Activated CD8-positive, alpha-beta memory T cell treated with anti-CD3 and anti-CD28 coated beads, Interleukin-2, amount 50 U/mL, for 4 hours (primary cell): ENCODE measurements around the gene LCE3C.
"Not testable (repeated sequence)": the region's sequence is repeated elsewhere in the genome, so short reads cannot be mapped to it uniquely, and the experiment has no call there.

Source experiments
- DNase-seq: peaks from one replicate; pipeline ENCODE4 v3.0.0-alpha.2; 2020

The LCE3C gene, protein sequence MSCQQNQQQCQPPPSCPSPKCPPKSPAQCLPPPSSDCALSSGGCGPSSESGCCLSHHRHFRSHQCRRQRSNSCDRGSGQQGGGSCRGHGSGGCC

DNA sequence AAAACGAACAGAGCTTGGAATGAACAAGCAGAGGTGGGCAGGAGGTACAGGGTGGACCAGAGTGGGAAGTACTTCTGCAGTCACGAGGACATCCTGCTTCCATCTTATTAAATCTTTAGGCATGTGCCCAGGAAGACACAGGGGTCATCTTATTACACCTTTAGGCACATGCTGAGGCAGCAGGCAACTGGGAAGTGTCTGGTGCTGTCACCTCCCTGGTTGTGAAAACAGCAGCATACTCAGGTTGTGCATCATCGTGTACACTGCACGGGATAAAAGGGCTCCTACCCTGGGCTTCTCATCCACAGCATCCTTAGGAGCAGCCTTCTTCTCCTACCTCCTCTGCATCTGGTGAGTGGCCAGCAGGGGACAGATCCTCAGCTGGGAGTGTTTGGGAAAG is at the start of gene LCE3C:
Gene LCE3C (plus strand): TSS at position 301 of the 400 bp plus-strand sequence. CDS start 498 bp downstream, outside the sequence.
- DNase-seq: no peak

DNA sequence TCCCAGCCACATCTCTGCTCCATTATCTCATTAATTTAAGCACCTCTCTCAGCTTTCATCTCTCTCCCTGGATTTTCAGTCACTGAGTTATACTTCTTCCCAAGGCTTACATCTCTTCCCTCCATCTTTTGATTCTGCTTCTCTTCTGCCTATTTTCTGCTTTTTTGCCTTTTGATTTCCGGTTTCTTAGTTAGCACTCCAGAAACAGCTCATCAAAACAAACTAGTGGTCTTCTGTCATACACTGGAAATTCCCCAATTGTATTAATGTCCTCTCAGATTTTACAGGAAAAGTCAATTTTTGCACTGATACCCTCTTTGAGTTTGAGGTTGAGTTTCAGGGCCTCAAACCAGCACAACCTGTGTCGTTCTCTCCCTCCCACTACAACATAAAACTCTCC is 34.9 kb upstream of the LCE3C start:
- DNase-seq: no peak

DNA sequence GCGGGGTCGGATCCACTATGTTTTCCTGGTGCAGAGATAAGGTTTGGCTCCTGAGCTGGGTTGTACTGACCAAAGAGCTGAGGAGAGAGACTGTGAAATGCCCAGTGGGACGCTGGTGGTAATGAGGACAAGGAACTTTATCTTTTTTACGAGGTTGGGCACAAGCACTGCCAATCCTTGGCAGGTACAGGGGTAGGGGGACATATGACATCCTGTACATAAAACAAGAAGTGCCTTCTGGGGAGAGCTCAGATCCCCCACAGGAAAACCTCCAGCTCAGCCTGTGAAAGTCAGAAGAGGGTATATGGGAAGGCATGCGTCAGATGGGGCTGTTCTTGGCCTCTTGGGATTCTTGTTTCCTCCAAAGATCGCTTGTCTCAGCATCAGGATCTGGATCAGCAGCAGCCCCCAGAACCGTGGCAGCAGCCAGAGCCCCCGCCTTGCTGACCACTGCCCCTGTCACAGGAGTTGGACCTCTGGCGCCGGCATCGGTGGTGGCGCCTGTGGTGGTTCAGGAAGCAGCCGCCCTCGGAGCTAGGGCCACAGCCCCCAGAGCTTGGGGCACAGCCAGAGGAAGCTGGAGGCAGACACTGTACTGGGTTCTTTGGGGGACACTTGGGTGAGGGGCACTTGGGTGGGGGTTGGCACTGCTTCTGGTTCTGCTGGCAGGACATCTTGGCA is 34.4 kb upstream of the LCE3C start:
- no peak for DNase-seq

DNA sequence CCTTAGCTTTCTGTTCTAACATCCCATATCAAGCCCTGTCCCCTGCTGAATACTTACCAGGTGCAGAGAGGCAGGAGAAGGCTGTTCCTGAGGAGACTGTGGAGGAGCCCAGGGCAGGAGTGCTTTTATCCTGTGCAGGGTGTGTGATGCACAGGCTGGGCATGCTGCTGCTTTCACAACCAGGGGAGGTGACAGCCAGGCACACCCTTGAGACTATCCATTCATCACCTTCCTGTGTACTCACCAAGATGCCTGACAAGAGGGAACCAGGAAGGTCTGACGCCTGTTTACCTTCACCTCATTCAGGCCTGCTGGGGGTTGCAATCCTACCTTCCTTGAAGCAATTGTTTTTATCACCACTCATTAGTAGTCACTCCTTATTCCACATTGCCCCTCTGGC is 33.4 kb upstream of the LCE3C start, which contains the start of gene LCE3E:
Gene LCE3E (minus strand): TSS at position 100 of the 400 bp plus-strand sequence. CDS start 572 bp downstream, outside the sequence.
- no peak for DNase-seq

DNA sequence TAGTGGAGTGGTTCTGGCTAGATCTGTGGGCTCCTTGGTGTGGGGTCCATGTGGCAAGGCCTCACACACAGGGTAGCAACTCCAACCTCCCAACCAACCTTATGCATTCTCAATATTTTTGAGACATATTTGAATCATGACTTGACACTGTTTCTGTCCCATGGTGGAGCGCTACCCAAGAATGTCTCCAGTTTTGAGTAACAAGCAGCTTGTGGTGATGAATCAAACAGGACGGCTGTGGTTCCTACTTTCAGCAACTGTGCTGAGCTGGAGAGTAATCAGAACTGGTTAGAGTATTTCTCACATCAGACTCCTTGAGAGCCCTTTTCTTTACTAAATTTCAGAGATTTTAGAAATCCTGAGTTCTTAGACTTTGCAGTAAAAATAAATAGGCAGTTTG is 22.9 kb upstream of the LCE3C start:
- no peak for DNase-seq

DNA sequence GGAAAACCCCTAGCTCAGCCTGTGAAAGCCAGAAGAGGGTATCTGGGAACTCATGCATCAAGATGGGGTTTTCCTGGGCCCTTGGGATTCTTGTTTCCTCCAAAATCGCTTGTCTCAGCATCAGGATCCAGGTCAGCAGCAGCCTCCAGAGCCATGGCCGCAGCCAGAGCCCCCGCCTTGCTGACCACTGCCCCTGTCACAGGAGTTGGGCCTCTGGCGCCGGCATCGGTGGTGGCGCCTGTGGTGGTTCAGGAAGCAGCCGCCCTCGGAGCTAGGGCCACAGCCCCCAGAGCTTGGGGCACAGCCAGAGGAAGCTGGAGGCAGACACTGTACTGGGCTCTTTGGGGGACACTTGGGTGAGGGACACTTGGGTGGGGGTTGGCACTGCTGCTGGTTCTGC is 20.5 kb upstream of the LCE3C start:
- not testable (repeated sequence) for DNase-seq

DNA sequence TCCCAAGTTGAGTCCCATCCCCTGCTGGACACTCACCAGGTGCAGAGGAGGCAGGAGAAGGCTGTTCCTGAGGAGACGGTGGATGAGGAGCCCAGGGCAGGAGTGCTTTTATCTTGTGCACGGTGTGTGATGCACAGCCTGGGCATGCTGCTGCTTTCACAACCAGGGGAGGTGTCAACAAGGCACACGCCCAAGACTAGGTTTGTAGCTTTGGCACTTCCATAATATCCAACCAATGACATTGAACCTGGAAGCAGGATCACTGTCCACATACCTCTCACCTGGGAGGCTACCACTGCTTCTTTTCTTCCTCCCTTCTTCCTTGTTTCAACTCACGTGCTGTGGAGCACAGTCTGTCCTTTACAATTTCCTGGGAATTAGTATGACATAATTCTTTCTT is 19.6 kb upstream of the LCE3C start, which contains the start of gene LCE3D:
Gene LCE3D (minus strand): TSS at position 84 of the 400 bp plus-strand sequence. CDS start 580 bp downstream, outside the sequence.
- no peak for DNase-seq

DNA sequence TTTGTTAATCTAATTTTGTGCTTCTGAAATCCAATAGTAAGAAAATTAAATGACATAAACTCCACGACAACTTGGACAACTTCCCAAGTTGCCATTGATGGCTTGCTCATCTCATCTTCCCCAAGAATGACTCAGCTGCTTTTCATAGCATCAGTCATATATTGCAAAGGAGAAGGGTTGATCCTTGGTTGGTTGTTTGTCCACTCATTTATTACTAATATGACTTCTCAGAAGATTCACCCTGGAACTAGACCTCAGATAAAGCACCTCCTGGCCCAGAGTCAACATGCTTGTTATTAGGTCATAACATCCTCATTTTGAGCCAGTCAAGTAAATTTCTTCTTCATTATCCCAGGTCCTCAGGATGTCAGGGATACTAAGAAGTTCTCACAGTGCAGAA is 17.4 kb upstream of the LCE3C start:
- no peak for DNase-seq

DNA sequence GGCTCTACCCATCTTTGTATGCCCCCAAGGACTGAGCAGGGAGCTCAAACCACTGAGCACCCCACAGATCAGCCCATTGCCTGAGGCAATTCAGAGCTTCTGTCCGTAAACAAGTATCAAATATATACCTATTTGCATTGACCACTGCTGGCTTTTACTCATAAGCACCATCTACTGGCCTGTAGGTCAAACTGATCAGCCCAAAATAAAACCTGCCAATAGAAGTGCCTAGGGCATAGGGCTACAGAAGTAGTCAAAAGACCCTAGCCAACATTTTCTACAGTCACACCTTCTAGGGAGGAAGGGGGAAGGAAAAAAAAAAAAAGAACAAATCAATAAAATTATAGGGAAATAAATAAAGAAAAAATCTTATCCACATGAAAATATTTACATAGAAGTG is 14.4 kb upstream of the LCE3C start:
- DNase-seq: no peak

DNA sequence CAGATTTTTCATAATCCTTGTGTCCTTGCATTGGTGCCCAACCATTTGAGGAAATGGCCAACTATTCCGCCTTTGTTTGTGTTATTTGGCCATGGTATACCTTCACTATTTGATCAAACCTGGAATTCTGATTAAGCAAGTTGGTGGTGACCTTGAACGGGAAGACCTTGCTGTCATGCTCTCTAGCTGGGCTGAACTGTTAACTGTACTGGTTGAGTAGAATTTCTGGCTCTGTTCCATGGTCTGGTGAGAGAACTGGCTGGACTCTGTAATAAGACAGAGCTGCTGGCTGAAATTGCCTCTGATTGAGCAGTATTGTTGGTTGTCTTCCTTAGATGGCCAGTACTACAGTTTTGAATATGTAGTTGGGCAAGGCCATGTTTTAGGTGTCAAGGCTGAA is 3.0 kb upstream of the LCE3C start:
- DNase-seq: no peak

DNA sequence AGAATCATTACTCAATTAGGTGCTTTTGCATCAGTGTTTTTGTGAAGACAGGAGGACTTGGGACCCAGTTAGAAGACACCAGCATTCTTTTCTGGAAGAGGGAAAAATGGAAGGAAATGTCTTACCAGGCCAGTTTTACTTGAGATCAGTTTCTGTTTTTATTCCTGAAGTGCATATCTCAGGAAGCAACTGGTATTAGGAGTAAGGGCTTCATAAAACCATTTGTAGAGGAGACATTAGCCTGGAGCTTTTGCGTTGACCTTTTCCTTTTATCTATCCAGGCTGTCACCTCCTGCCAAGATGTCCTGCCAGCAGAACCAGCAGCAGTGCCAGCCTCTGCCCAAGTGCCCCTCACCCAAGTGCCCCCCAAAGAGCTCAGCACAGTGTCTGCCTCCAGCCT is 13.5 kb downstream of the LCE3C start, which contains the start of gene LCE3B:
Gene LCE3B (plus strand): TSS at position 301 of the 400 bp plus-strand sequence. CDS start 0 bp downstream, at position 301.
- no peak for DNase-seq

DNA sequence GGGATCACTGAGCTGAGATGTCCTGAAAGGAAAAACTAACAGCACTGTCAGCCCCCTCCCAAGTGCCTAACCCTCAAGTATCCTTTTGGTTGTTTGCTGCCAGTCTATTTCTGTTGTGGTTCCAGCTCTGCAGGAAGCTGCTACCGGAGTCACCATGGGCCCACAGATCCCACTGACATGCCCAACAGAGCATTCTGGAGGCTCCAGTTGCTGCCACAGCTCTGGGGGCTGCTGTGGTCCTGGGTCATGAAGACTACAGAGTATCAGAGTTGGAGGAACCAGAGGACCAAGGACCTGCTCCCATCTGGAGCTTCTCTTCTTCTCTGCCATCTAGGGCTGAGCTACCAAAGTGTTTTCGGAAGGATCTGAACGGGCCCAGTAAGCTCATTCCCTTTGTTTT is 22.0 kb downstream of the LCE3C start:
- DNase-seq: no peak

DNA sequence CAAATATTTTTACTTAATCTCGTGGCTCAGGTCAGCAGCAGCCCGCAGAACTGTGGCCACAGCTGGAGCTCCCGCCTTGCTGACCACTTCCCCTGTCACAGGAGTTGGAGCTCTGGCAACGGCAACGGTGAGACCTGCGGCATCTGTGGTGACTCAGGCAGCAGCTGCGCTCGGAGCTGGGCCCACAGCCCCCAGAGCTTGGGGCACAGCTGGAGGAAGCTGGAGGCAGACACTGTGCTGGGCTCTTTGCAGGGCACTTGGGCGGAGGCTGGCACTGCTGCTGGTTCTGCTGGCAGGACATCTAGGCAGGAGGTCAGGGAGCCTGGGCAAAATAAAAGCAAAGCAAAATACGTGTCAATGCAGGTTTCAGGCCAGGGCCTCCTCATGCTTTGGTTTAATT is 22.8 kb downstream of the LCE3C start, which contains the start of gene LCE3A:
Gene LCE3A (minus strand): TSS at position 301 of the 400 bp plus-strand sequence. CDS start 0 bp downstream, at position 301.
- no peak for DNase-seq

DNA sequence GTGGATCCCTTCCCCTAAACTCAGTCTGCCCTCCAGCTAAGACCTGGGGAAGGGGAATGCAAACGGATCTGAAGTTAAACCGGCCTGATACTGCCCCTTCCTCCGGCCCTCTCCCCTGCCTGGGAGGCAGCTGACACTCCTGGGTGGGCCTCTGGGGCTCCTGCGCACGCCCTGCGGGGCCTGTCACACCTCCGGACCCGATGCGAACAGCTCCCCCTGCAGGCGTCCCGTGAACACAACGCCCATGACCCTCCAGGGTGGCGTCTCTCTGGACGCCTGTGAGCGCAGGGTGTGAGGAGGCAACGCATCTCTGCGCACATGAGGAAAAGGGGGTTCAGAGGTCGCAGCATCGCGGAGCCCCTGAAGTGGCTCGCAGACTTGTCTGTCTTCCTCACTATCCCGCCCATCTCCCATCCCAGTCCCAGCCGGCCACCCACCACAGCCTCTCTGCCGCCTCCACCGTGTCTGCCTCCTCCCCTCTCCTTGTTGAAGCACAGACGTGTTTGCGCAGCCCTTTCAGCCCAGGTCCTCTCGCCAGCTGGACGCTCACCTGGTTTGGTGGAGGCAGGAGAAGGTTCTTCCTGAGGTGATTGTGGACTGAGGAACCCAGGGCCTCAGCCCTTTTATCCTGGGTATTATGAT is 23.3 kb downstream of the LCE3C start:
- no peak for DNase-seq

DNA sequence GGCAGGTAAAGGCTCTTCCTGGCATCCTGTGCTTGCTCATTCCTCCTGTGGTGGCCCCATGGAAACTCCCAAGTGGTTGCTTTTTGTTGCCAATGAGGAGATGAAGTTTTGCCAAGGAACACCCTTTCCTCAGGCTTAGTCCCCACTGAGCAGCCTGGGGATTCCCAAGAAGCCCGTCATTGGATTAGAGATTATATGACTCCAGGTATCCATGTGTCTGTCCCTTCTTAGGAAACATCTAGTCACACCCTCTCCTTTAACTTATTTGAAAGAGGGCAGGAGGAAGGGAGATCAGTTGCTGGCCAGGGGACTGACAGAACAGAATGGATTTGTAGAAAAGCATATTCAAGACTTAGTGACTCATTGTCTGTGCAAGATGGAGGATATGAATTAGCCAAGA is 26.7 kb downstream of the LCE3C start:
- no peak for DNase-seq

DNA sequence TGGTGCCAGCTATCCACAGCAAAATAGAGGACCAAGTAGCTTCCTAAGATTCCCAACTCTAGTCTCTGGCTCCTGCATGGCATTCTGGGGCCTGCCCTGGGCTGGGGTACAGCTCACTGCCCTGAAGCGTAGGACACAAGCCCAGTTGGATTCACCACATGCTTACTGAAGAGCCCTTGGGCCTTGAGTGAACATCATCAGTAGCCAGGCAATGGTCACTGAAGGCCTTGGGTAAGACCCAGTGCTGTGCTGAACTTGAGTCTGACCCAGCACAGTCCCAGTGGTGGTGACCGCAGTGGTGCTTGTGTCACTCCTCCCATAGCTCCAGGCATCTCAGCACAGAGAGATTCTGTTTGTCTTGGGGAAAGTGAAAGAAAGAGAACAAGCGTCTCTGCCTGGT is 30.6 kb downstream of the LCE3C start:
- DNase-seq: no peak

DNA sequence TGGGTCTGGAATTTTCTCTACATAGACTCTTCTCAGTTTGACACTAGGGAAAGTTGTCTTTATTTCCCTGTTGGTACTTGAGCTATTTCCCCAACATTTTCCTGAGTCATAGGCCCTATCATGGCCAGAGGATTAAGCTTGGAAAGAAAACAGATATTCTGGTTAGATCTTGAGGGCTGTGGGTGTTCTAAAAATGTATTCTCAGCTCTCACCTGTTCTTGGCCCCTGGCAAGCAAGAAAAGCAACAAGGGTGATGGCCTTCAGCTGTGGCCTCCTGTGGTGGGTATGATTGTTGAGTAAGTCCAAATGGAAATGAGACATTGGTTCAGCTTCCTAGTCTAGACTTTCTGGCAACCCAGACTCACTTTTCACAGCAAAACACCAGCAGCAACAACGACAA is 40.3 kb downstream of the LCE3C start:
- DNase-seq: no peak

DNA sequence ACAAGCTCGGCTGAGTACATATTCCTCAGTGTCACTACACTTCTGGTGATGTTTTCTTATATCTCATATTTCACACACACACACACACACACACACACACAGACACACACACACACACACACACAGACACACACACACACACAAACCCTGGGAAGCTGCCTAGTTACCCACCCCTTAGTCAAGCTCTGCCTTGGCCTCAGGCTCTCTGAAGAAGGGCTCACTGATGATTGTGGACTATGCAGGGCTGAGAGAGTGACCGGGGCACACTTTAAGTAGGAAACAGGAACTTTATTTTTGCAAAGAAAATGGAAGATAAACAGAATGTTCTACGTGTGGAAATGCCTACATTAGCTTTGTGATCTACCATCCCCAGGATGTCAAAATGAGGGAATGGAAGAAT is 43.9 kb downstream of the LCE3C start:
- DNase-seq: no peak

DNA sequence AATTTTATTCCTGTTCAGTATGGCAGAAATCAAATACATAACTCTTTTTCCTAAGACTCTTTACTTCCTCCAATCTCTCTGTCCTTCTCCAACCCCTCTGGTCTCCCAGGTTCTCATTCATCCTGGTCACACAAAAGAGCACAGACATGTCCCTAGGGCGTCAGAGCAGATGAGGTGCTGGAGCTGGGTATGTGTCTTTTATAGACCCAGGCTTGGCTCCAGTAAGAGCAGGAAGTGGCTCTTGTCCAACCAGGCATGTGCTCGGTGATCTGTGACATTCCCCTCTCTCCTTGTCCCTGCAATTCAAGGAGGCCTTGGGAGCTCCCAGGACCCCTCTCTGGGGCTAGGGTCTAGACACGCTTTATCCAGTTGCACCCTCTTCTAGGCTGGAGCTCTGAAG is 45.1 kb downstream of the LCE3C start:
- DNase-seq: no peak

DNA sequence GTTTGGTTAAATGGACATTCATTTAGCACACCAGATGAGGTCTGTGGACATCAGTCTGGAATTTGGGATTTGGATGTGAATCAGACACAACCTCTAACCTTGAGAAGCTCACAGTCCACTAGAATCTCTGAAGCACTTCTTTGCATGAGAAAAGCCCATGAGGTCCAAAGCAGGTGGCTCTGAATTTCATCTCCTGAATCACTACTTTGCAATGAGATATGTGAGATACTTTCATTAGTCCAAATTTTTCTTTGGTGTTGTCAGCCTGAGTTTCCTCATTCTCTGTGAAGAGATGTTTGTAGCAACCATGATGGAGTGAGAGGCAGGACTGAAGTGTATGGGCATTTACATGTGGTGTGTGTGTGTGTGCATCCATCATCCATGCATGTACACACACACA is 46.6 kb downstream of the LCE3C start:
- no peak for DNase-seq
